DMS114 treated with DMSO at 0.1 percent for 48 hours (cell line): ENCODE data around the gene DOCK10.

ENCODE experiments used
- DNase-seq: peaks from one replicate; lab custom pipeline; 2025; ENCODE audit not compliant: unreplicated experiment; lab: John Stamatoyannopoulos, UW

Gene DOCK10

DNA sequence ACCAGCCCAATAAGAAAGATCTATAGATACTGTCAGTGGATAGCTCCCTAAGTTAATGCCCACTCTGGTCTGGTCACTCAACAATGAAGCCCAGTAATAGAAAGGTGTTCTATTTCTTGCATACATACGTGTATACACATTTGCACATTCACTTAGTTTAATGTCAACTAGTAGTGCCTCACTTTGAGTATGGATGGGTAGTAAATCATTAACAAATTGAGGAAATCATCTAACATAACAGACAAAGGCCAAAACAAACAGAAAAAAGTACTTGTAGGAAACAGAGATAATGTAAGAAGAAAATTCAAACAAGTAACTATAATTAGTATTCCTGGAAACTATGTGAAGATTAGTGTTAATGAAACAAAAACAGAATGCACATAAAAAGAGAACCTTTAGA is 312.8 kb downstream of the DOCK10 start:
- DNase-seq = no peak

GRCh38 chr2:224724331-224724730 is 317.9 kb downstream of the DOCK10 start:
- DNase-seq = no peak

- DNase-seq = no peak
Measured at GRCh38 chr2:224723586-224724217, 318.6 kb downstream of the DOCK10 start.

DNA sequence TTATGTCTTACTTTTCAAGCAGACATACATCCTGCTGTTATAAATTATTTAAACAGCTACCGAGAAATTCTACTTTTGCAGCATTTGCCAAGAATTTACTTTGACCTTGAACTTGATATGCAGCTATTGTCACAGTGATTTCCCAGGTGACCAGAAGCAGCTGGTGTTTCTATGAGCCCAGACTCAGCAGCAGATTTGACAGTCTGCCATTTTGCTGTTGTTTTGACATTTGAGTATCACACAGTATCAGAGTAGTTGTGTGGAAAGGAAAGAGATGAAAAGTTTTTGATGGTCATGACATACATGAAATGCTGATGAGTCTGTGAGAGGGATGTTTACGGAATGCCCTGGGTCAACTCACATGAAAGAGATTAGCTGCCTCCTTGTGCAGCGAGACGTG is 319.5 kb downstream of the DOCK10 start:
- no peak for DNase-seq

- no peak for DNase-seq
Measured at GRCh38 chr2:224722250-224722649, 320.0 kb downstream of the DOCK10 start.

- no peak for DNase-seq
Measured at GRCh38 chr2:224716921-224717320, 325.3 kb downstream of the DOCK10 start.

- no peak for DNase-seq
Measured at GRCh38 chr2:224716201-224716600, 326.1 kb downstream of the DOCK10 start, which contains the start of gene CCDC195. CCDC195 (minus strand) TSS chr2:224716365; CDS start chr2:224716365, 0 bp downstream.
